PC-3 (cell line): ENCODE measurements around the gene KCTD12. TPM values are rescaled to one million over a fixed set of nuclear protein-coding genes. Genes with fewer than 3 reads are reported as not detected.

Experiments used
- ATAC-seq: fragments of 200-7000 bp; cut with Tn5 transposase; 2 replicates; pipeline ENCODE4 v1.9.1; 2020; ENCODE audit warnings: mild to moderate bottlenecking, moderate library complexity
- BruUV-seq: library from RNA; stranded (reverse); fragments of 400-500 nt; replicated peaks from 2 replicates; lab custom pipeline; 2021; lab: Mats Ljungman, UMichigan
- CTCF ChIA-PET: fragments of 300-600 bp; sonication (Branson Sonifier 250); formaldehyde crosslinking; loops from one replicate; lab custom pipeline; 2022; ENCODE audit warnings: antibody characterized with exemption; lab: Charles Lee
- POLR2A ChIA-PET: fragments of 300-600 bp; sonication (Branson Sonifier 250); formaldehyde crosslinking; loops from one replicate; lab custom pipeline; 2022; ENCODE audit warnings: antibody characterized with exemption; ENCODE audit not compliant: unreplicated experiment; lab: Charles Lee
- DNase-seq: peaks from one replicate; pipeline ENCODE4 v3.0.0-alpha.2; 2015
- H2AFZ ChIP-seq: fragments of 300-600 bp; sonication (generic); 2 replicates; pipeline ENCODE4 v1.6.0; 2016; ENCODE audit warnings: antibody characterized with exemption, low read length
- H3F3A ChIP-seq: fragments of 300-600 bp; sonication (generic); one replicate; pipeline ENCODE4 v1.6.0; 2017; ENCODE audit warnings: antibody characterized with exemption, low read length, control low read depth, mild to moderate bottlenecking; ENCODE audit not compliant: unreplicated experiment
- H3K27ac ChIP-seq: fragments of 300-600 bp; sonication (generic); 2 replicates; pipeline ENCODE4 v1.5.1; 2016; ENCODE audit warnings: mild to moderate bottlenecking, low read length
- H3K27me3 ChIP-seq: fragments of 300-600 bp; sonication (generic); 2 replicates; pipeline ENCODE4 v1.6.1; 2016; ENCODE audit warnings: low read length, mixed read lengths
- H3K36me3 ChIP-seq: fragments of 300-600 bp; sonication (generic); 2 replicates; pipeline ENCODE4 v1.6.1; 2016; ENCODE audit warnings: low read depth, mixed run types, low read length, mixed read lengths
- H3K4me1 ChIP-seq: fragments of 300-600 bp; sonication (generic); 2 replicates; pipeline ENCODE4 v1.5.1; 2016; ENCODE audit warnings: low read length; ENCODE audit not compliant: insufficient read depth
- H3K4me2 ChIP-seq: fragments of 300-600 bp; sonication (generic); 2 replicates; pipeline ENCODE4 v1.6.0; 2016; ENCODE audit warnings: low read length
- H3K4me3 ChIP-seq: fragments of 300-600 bp; sonication (generic); 2 replicates; pipeline ENCODE4 v1.5.1; 2016; ENCODE audit warnings: mild to moderate bottlenecking, low read length, mixed read lengths
- H3K79me2 ChIP-seq: fragments of 300-600 bp; sonication (generic); 2 replicates; pipeline ENCODE4 v1.6.1; 2017; ENCODE audit warnings: low read length, mixed read lengths
- H3K9ac ChIP-seq: fragments of 300-600 bp; sonication (generic); 2 replicates; pipeline ENCODE4 v1.6.0; 2016; ENCODE audit warnings: mild to moderate bottlenecking, low read length
- H3K9me2 ChIP-seq: fragments of 300-600 bp; sonication (generic); replicated peaks from 2 replicates; pipeline ENCODE4 v1.6.1; 2016; ENCODE audit warnings: mixed run types, low read length, mixed read lengths
- H3K9me3 ChIP-seq: fragments of 300-600 bp; sonication (generic); 2 replicates; pipeline ENCODE4 v1.6.1; 2016; ENCODE audit warnings: low read length, mixed read lengths
- H4K20me1 ChIP-seq: fragments of 300-600 bp; sonication (generic); 2 replicates; pipeline ENCODE4 v1.6.1; 2016; ENCODE audit warnings: low read length, mixed read lengths
- EZH2 ChIP-seq: fragments of 300-600 bp; sonication (generic); IDR thresholded peaks from one replicate; pipeline ENCODE4 v1.6.1; 2017; ENCODE audit warnings: antibody characterized with exemption, mild to moderate bottlenecking, low read length; ENCODE audit not compliant: unreplicated experiment
- EZH2phosphoT487 ChIP-seq: fragments of 300-600 bp; sonication (generic); IDR thresholded peaks from 2 replicates; pipeline ENCODE4 v1.6.1; 2018; ENCODE audit warnings: mild to moderate bottlenecking, antibody characterized with exemption, low read length, borderline replicate concordance
- intact Hi-C: fragments of 100-400 bp; cut with micrococcal nuclease; formaldehyde crosslinking; loops from 2 replicates; pipeline ENCODE4 v1.9.0; 2023
- total RNA-seq: library from RNA; depleted of rRNA; stranded (reverse); fragments of >200 nt; gene quantifications from 2 replicates; pipeline ENCODE4 v1.2.3, GENCODE V29; 2014
- TF ChIP-seq, protein P1 (sequence below): fragments of 300-600 bp; sonication (generic); conservative IDR thresholded peaks from 2 replicates; pipeline ENCODE4 v1.5.1; 2017; ENCODE audit warnings: antibody characterized with exemption, low read depth, mild to moderate bottlenecking, low read length

Gene KCTD12
- total RNA-seq, 1 experiment from 2014 or later, result 7.0 TPM

DNA sequence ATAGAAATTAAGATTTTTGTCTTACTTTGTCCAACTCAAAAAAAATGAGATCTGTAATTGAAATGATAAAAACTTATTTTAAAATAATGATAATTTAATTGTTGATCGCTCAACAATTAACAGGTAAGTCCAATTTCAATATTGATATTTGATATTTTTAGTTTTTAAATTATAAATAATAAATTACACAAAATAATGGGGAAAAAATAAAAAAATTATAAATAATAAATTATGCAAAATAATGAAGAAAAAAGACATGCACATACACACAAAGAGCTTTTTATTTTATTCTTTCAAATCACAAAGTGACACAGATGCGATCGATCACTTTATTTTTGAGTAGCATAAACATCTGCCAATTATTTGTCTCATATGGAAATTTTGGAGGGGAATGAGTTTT is 40.8 kb downstream of the KCTD12 start:
- BruUV-seq, result no TSS peak
- POLR2A ChIA-PET, result no interaction called here

GRCh38 chr13:76837801-76838200 is 48.4 kb downstream of the KCTD12 start:
- Histone ChIP-seq H3K36me3 (no peaks in the 10 kb centered on the region), H3K27ac (no peak overlapping the region), H3K9me2 (no peaks in the 10 kb centered on the region), H3K79me2 (no peaks in the 10 kb centered on the region), H2AFZ (no peak overlapping the region), H3K27me3 (no peaks in the 10 kb centered on the region), H3K4me2 (no peak overlapping the region), H3K4me3 (no peak overlapping the region), H3F3A (no peaks in the 10 kb centered on the region), H3K9ac (no peak overlapping the region), H3K4me1 (peaks cover 14% of the 10 kb centered on the region), H4K20me1 (no peaks in the 10 kb centered on the region), H3K9me3 (no peaks in the 10 kb centered on the region)
- no TSS peak for BruUV-seq
- ATAC-seq (peak; percentile 40; the same call in 1 of the 2 replicates), DNase-seq (no peak)
- ChIA-PET CTCF (no interaction called here), POLR2A (no interaction called here)
- TF ChIP-seq, protein P1, sequence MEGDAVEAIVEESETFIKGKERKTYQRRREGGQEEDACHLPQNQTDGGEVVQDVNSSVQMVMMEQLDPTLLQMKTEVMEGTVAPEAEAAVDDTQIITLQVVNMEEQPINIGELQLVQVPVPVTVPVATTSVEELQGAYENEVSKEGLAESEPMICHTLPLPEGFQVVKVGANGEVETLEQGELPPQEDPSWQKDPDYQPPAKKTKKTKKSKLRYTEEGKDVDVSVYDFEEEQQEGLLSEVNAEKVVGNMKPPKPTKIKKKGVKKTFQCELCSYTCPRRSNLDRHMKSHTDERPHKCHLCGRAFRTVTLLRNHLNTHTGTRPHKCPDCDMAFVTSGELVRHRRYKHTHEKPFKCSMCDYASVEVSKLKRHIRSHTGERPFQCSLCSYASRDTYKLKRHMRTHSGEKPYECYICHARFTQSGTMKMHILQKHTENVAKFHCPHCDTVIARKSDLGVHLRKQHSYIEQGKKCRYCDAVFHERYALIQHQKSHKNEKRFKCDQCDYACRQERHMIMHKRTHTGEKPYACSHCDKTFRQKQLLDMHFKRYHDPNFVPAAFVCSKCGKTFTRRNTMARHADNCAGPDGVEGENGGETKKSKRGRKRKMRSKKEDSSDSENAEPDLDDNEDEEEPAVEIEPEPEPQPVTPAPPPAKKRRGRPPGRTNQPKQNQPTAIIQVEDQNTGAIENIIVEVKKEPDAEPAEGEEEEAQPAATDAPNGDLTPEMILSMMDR, result no peak
- TF ChIP-seq EZH2, result no peak
- TF ChIP-seq EZH2phosphoT487, result no peak
- intact Hi-C loops, result loop anchor here (5.0 kb wide), 1 partner anchor 34 kb away; no protein-coding TSS in a partner anchor

More for the DNA sequence above, 40.8 kb downstream of the KCTD12 start:
- Histone ChIP-seq H4K20me1 (no peaks in the 10 kb centered on the region), H3K4me3 (no peak overlapping the region), H3K9ac (no peak overlapping the region), H3K9me2 (no peaks in the 10 kb centered on the region), H3K27ac (no peak overlapping the region), H3K36me3 (no peaks in the 10 kb centered on the region), H3F3A (no peaks in the 10 kb centered on the region), H3K27me3 (no peaks in the 10 kb centered on the region), H3K79me2 (no peaks in the 10 kb centered on the region), H2AFZ (no peak overlapping the region), H3K4me1 (no peaks in the 10 kb centered on the region; the same call in 1 of the 2 replicates), H3K9me3 (no peaks in the 10 kb centered on the region), H3K4me2 (no peak overlapping the region)
- ATAC-seq (no peak), DNase-seq (no peak)
- CTCF ChIA-PET, result no interaction called here
- TF ChIP-seq EZH2 (no peak), EZH2phosphoT487 (no peak)
- TF ChIP-seq, protein P1, result no peak
- intact Hi-C loops, result no loop called here

- Histone ChIP-seq H3K9ac (no peak overlapping the region), H3K9me3 (no peaks in the 10 kb centered on the region), H3F3A (no peaks in the 10 kb centered on the region), H3K4me1 (peaks cover 14% of the 10 kb centered on the region), H3K4me3 (no peak overlapping the region), H3K4me2 (peak overlapping the region; percentile 41; the same call in 1 of the 2 replicates), H3K27ac (no peak overlapping the region), H2AFZ (no peak overlapping the region), H4K20me1 (no peaks in the 10 kb centered on the region), H3K79me2 (no peaks in the 10 kb centered on the region), H3K27me3 (no peaks in the 10 kb centered on the region), H3K9me2 (no peaks in the 10 kb centered on the region), H3K36me3 (no peaks in the 10 kb centered on the region)
- TF ChIP-seq EZH2 (no peak), EZH2phosphoT487 (no peak)
- TF ChIP-seq, protein P1, result no peak
- DNase-seq, result peak; percentile 56
- POLR2A ChIA-PET, result no interaction called here
- peak; percentile 63 for ATAC-seq
- CTCF ChIA-PET, result no interaction called here
- intact Hi-C loops, result loop anchor here (5.0 kb wide), 1 partner anchor 36 kb away; no protein-coding TSS in a partner anchor
- BruUV-seq, result no TSS peak
These were observed 49.9 kb downstream of the KCTD12 start for GRCh38 chr13:76836311-76836710.
